ENCODE results near the gene BAZ1A.
"Not testable (repeated sequence)": the region's sequence is repeated elsewhere in the genome, so short reads cannot be mapped to it uniquely, and the experiment has no call there.

Gene BAZ1A

DNA sequence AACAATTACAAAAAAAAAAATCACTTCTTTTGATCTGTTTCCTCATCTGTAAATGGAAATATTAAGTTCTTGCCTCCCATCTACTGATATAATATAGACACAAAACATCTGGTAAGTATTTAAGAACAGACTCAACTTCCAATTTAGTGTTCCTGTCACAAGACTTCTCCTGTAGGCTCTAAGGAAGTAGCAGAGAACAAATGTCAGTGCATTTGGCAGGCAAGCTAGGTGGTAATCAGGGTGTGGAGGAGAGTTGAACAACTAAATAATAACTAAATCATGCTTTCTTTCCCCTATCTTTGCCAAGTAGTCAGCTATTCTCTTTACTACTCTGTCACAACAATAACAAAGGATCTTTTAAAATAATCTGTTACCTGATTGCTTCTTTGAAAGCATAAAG is 22.1 kb downstream of the BAZ1A start:
- no peak for DNase-seq (ENCODE audit: low spot score)

GRCh38 chr14:34851395-34851794 is 23.8 kb downstream of the BAZ1A start:
- DNase-seq (ENCODE audit: low spot score) = no peak

DNA sequence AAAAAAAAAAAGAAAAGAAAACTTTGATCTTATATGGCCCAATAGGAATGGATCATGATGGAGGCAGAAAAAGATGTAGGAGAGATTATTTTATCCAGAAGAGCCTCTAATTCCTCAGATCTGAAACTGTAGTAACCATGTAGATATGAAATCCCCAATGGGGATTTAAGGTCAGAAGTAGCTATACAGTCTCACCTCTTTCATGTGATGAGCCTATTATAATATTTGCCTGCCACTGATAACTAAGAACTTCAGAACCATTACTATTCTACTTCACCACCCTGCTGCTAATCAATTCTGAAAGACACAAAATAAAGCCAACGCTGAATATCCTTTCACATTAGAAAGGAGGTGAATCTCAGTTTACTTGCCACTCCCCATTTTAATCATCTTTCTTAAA is 29.3 kb downstream of the BAZ1A start:
- no peak for DNase-seq (ENCODE audit: low spot score)

GRCh38 chr14:34843011-34843554 is 32.1 kb downstream of the BAZ1A start:
- DNase-seq (ENCODE audit: low spot score) = peak; percentile 83

DNA sequence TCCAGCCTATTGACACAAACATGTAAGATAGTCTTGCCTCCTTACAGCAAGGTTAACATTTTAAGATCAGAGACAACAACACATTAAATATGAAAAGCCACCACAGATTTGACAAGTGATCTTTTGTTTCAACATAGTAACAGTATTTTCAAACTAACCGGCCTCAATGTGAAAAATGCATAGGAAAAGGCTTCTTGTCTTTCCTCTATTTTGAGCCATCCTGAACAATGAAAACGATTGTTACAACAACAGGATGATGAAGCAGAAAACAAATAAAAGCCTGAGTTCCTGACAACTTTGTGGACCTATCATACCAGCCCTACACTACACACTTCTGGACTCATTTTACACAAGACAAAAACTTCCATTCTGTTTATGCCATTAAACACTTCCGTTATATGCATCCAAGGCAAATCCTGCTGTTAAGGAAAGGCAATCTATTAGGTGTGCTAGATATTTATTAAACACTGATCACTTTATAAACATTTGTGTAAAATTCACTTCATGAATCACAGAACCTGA is 37.3 kb downstream of the BAZ1A start:
- no peak for DNase-seq (ENCODE audit: low spot score)

DNA sequence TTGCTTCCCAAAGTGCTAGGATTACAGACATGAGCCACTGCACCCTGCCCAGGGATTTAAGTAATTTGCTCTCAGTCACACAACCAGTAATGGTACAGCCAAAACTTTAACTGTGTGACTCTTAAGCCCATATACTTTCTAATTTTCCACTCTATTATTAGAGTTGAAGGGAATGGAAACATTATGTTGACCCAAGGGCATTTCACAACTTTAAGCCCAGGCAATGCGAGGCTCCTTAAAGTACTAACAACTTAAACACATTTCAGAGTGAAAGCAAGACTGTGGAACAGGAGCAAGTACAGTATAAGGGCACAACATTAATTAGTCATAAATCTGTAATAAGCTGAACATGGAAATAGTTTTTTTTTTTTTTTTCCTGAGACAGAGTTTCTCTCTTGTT is 39.8 kb downstream of the BAZ1A start:
- DNase-seq (ENCODE audit: low spot score) = no peak

GRCh38 chr14:34833549-34834523 is 41.3 kb downstream of the BAZ1A start:
- no peak for DNase-seq (ENCODE audit: low spot score)

DNA sequence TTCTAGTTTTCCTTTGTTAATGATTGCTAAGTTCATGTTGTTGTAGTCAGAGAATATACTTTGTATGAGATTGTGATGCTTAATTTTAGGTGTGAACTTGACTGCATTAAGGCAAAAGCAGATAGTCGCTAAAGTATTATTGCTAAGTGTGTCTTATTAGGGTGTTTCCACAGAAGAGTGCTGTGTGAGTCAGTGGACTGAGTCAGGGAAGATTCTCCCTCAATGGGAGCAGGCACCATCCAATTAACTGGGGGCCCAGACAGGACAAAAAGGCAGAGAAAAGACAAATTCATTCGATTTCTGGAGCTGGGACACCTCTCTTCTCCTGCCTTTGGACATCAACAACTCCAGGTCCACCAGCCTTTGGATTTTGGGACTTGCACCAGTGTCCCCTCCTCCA is 48.5 kb downstream of the BAZ1A start:
- DNase-seq (ENCODE audit: low spot score) = no peak

GRCh38 chr14:34824826-34825225 is 50.3 kb downstream of the BAZ1A start:
- DNase-seq (ENCODE audit: low spot score) = no peak

DNA sequence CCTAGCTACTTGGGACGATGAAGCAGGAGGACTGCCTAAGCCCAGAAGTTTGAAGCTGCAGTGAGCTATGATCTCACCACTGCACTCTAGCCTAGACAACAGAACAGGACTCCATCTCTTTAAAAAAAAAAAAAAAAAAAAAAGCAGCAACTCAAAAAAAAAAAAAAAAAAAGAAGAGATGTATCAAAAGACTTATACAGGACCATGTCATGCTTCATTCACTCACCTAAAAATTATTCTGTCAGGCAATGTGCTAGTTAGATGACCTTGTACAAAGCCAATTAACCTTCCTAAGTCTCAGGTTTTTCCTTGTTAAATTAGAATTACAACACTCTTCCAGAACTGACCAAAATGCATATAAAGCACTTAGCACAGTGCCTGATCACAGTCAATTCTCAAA is 50.9 kb downstream of the BAZ1A start:
- DNase-seq (ENCODE audit: low spot score) = no peak

GRCh38 chr14:34817768-34818167 is 57.4 kb downstream of the BAZ1A start:
- no peak for DNase-seq (ENCODE audit: low spot score)

- no peak for DNase-seq (ENCODE audit: low spot score)
Measured at GRCh38 chr14:34810028-34810427, 65.1 kb downstream of the BAZ1A start.

GRCh38 chr14:34806257-34806656 is 68.9 kb downstream of the BAZ1A start:
- DNase-seq (ENCODE audit: low spot score) = no peak

DNA sequence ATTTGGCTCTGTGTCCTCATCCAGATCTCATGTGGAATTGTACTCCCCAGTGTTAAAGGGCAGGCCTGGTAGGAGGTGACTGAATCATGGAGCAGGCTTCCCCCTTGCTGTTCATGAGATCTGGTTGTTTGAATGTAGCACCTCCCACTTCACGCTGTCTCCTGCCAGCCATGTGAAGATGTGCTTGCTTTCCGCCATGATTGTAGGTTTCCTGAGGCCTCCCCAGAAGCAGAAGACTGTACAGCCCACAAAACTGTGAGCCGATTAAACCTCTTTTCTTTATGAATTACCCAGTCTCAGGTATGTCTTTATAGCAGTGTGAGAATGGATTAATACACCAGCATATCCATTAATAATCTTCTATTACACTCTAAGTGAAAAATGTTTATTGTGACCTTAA is 70.2 kb downstream of the BAZ1A start:
- no peak for DNase-seq (ENCODE audit: low spot score)

DNA sequence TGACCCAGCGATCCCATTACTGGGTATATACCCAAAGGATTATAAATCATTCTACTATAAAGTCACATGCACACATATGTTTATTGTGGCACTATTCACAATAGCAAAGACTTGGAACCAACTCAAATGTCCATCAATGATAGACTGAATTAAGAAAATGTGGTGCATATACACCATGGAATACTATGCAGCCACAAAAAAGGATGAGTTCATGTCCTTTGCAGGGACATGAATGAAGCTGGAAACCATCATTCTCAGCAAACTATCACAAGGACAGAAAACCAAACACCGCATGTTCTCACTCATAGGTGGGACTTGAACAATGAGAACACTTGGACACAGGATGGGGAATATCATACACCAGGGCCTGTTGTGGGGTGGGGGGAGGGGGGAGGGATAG is 76.3 kb downstream of the BAZ1A start:
- not testable (repeated sequence) for DNase-seq (ENCODE audit: low spot score)

DNA sequence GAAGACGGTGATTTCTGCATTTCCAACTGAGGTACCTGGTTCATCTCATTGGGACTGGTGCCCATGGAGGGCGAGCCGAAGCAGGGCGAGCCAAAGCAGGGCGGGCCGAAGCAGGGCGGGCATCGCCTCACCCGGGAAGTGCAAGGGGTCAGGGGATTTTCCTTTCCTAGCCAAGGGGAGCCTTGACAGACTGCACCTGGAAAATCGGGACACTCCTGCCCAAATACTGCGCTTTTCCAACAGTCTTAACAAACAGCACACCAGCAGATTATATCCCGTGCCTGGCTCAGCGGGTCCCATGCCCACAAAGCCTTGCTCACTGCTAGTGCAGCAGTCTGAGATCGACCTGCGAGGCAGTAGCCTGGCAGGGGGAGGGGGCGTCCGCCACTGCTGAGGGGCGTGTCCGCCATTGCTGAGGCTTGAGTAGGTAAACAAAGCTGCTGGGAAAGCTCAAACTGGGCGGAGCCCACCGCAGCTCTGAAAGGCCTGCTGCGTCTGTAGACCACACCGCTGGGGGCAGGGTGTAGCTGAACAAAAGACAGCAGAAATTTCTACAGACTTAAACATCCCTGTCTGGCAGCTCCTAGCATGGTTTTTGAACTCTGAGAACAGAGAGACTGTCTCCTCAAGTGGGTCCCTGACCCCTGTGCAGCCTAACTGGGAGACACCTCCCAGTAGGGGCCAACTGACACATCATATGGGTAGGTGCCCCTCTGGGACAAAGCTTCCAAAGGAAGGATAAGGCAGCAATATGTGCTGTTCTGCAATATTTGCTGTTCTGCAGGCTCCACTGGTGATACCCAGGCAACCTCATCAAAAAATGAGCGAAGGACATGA is 77.2 kb downstream of the BAZ1A start:
- no peak for DNase-seq (ENCODE audit: low spot score)

DNA sequence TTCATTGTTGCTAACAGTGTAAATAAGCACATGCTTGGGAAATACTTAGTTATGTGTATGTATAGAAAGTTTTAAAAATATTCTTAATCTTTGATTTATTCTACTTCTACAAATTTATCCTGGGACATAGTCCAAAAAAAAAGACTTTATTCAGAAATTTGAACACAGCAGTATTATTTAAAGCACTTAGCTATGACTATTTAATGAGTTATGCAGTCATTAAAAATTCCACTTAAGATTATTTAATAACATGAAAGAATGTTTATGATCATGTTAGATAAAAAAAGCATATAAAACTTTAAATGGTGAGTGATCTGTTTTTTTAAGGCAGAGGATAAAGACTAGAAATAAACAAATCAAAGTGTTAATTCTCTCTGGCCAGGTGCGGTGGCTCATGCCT is 78.3 kb downstream of the BAZ1A start:
- DNase-seq (ENCODE audit: low spot score) = no peak

DNA sequence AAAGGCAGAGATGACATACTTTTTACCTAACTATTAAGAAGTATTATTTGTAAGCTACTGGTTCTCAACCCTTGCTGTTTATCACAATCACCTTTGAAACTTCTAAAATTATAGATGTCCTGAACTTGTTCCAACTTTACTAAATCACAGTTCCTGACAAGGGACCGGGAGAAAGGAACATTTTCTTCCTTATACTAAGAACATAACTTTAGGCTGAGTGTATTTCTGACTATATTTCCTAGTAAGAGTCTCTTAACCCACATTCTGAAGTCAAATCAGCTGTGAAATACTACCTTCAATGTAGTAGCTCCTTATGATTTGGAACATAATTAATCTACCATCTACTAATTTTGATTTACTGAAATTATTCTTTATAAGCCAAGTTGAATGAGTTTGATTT is 80.2 kb downstream of the BAZ1A start:
- no peak for DNase-seq (ENCODE audit: low spot score)

DNA sequence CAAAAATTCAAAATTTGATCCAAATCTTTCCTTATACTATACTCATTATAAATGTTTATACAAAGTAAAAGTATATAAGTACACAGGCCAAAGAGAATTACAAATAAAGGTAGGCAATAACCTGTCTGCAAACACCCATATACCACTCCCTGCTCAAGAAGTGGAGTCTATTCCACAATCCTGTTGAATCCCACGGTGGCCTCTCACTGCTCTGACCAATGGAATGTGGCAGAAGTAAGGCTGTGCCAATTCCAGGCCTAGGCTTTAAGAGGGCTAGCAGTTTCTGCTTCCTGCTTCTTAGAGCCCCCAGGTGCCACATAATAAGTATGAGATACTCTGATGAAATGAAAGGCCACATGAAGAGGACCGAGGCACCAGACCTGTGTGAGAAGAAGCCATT is 80.9 kb downstream of the BAZ1A start:
- no peak for DNase-seq (ENCODE audit: low spot score)

- DNase-seq (ENCODE audit: low spot score) = no peak
Measured at GRCh38 chr14:34792598-34792997, 82.6 kb downstream of the BAZ1A start.

- DNase-seq (ENCODE audit: low spot score) = no peak
Measured at GRCh38 chr14:34785223-34786006, 89.7 kb downstream of the BAZ1A start.

DNA sequence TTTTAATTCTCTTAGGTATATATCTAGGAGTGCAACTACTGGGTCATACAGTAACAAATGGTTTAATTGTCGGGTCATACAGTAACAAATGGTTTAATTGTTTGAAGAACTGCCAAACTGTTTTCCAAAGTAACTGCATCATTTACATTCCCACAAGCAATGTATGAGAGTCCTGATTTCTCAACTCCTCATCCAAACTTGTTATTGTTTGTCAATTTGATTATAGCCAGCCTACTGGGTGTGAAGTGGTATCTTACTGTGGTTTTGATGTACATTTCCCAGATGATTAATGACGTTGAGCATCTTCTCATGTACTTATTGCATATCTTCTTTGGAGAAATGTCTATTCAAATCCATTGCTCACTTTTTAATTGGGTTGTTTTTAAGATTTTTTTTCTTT is 93.1 kb downstream of the BAZ1A start:
- no peak for DNase-seq (ENCODE audit: low spot score)

All from hematopoietic multipotent progenitor cell treated with erythropoietin and hydrocortisone succinate and interleukin-3 and kit ligand, for 15 days (in vitro differentiated cells).